ENCODE results near the gene CD274.
"Not testable (repeated sequence)": the region's sequence is repeated elsewhere in the genome, so short reads cannot be mapped to it uniquely, and the experiment has no call there.

CD274 gene

GRCh38 chr9:5438301-5439162, 11.8 kb upstream of the CD274 start:
- peak; percentile 48 for DNase-seq (ENCODE audit: low read depth)

GRCh38 chr9:5440426-5440825, 9.9 kb upstream of the CD274 start:
- DNase-seq (ENCODE audit: low read depth) = no peak

GRCh38 chr9:5441043-5441442, 9.3 kb upstream of the CD274 start:
- peak; percentile 73 for DNase-seq (ENCODE audit: low read depth)

GRCh38 chr9:5442400-5443011, 7.8 kb upstream of the CD274 start:
- peak; percentile 55 for DNase-seq (ENCODE audit: low read depth)

GRCh38 chr9:5443850-5444249, 6.5 kb upstream of the CD274 start:
- no peak for DNase-seq (ENCODE audit: low read depth)

GRCh38 chr9:5445096-5445495, 5.2 kb upstream of the CD274 start:
- not testable (repeated sequence) for DNase-seq (ENCODE audit: low read depth)

GRCh38 chr9:5445886-5446285, 4.5 kb upstream of the CD274 start:
- no peak for DNase-seq (ENCODE audit: low read depth)

GRCh38 chr9:5446451-5447236, 3.7 kb upstream of the CD274 start:
- DNase-seq (ENCODE audit: low read depth) = no peak

- no peak for DNase-seq (ENCODE audit: low read depth)
These were observed 3.0 kb upstream of the CD274 start for GRCh38 chr9:5447337-5447736.

- DNase-seq (ENCODE audit: low read depth) = no peak
These were observed 2.3 kb upstream of the CD274 start for GRCh38 chr9:5448016-5448415.

- DNase-seq (ENCODE audit: low read depth) = no peak
These were observed 1.6 kb upstream of the CD274 start for GRCh38 chr9:5448461-5449435.

GRCh38 chr9:5449521-5450358, 602 bp upstream of the CD274 start:
- no peak for DNase-seq (ENCODE audit: low read depth)

GRCh38 chr9:5452286-5452609, 1.9 kb downstream of the CD274 start:
- DNase-seq (ENCODE audit: low read depth) = no peak

- DNase-seq (ENCODE audit: low read depth) = no peak
These were observed 2.7 kb downstream of the CD274 start for GRCh38 chr9:5453004-5453403.

- DNase-seq (ENCODE audit: low read depth) = no peak
These were observed 3.3 kb downstream of the CD274 start for GRCh38 chr9:5453673-5454072.

- peak; percentile 80 for DNase-seq (ENCODE audit: low read depth)
These were observed 4.8 kb downstream of the CD274 start for GRCh38 chr9:5455181-5455580.

GRCh38 chr9:5459289-5459829, 9.0 kb downstream of the CD274 start:
- peak; percentile 36 for DNase-seq (ENCODE audit: low read depth)

- DNase-seq (ENCODE audit: low read depth) = no peak
These were observed 9.8 kb downstream of the CD274 start for GRCh38 chr9:5460157-5460556.

- DNase-seq (ENCODE audit: low read depth) = not testable (repeated sequence)
These were observed 14.5 kb downstream of the CD274 start for GRCh38 chr9:5464831-5465330.

- DNase-seq (ENCODE audit: low read depth) = no peak
These were observed 15.7 kb downstream of the CD274 start for GRCh38 chr9:5466005-5466404.
